BJ (cell line): ENCODE results near the gene EXOC6B. TPM values are rescaled to one million over a fixed set of nuclear protein-coding genes. Genes with fewer than 3 reads are reported as not detected.

ENCODE experiments used
- CTCF ChIA-PET: fragments of 350-600 bp; formaldehyde crosslinking; extraction: SDS; loops from one replicate; lab custom pipeline; 2021; ENCODE audit warnings: antibody characterized with exemption, inconsistent platforms; lab: Yijun Ruan, JAX
- POLR2A ChIA-PET: fragments of 300-600 bp; sonication (Branson Sonifier 250); formaldehyde crosslinking; extraction: SDS; loops from one replicate; lab custom pipeline; 2021; ENCODE audit warnings: antibody characterized with exemption; lab: Charles Lee
- DNase-seq: peaks from one replicate; pipeline ENCODE4 v3.0.0-alpha.2; 2011; ENCODE audit warnings: low read depth
- H3K27me3 ChIP-seq: 2 replicates; pipeline ENCODE4 v1.6.0; 2011; ENCODE audit warnings: low read length; ENCODE audit not compliant: control insufficient read depth, insufficient read depth
- H3K36me3 ChIP-seq: 2 replicates; pipeline ENCODE4 v1.5.1; 2011; ENCODE audit warnings: low read length; ENCODE audit not compliant: control insufficient read depth, insufficient read depth
- H3K4me3 ChIP-seq: 2 replicates; pipeline ENCODE4 v1.5.1; 2011; ENCODE audit warnings: low read depth, mild to moderate bottlenecking, control low read depth, low read length
- CTCF ChIP-seq: IDR thresholded peaks from 2 replicates; pipeline ENCODE4 v1.5.1; 2011; ENCODE audit warnings: low read depth, mild to moderate bottlenecking, control low read depth, inconsistent platforms, low read length, moderate library complexity; ENCODE audit not compliant: insufficient read depth
- polyA plus RNA-seq: library from polyadenylated mRNA; depleted of rRNA; stranded (reverse); fragments of >200 nt; gene quantifications from 2 replicates; pipeline ENCODE4 v1.2.3, GENCODE V29; 2011

The EXOC6B gene
- polyA plus RNA-seq, 1 experiment, result 15.5 TPM

- Histone ChIP-seq H3K27me3 (no peaks in the 10 kb centered on the region), H3K4me3 (no peak overlapping the region), H3K36me3 (no peaks in the 10 kb centered on the region)
- POLR2A ChIA-PET, result no interaction called here
- TF ChIP-seq CTCF, result no peak
- DNase-seq, result no peak
- CTCF ChIA-PET, result no interaction called here
These were observed 615.4 kb downstream of the EXOC6B start for GRCh38 chr2:72210470-72210869.

GRCh38 chr2:72208225-72208624, 617.6 kb downstream of the EXOC6B start:
- H3K36me3 ChIP-seq, result no peaks in the 10 kb centered on the region
- H3K27me3 ChIP-seq, result no peaks in the 10 kb centered on the region
- POLR2A ChIA-PET, result no interaction called here
- CTCF ChIA-PET, result no interaction called here
- no peak overlapping the region for H3K4me3 ChIP-seq
- DNase-seq, result no peak
- TF ChIP-seq CTCF, result no peak

GRCh38 chr2:72207334-72207733, 618.5 kb downstream of the EXOC6B start:
- TF ChIP-seq CTCF, result no peak
- CTCF ChIA-PET, result no interaction called here

GRCh38 chr2:72205504-72205881, 620.3 kb downstream of the EXOC6B start:
- ChIA-PET POLR2A (no interaction called here), CTCF (no interaction called here)
- TF ChIP-seq CTCF, result no peak
- no peak overlapping the region for H3K4me3 ChIP-seq
- DNase-seq, result no peak
- no peaks in the 10 kb centered on the region for H3K27me3 ChIP-seq
- no peaks in the 10 kb centered on the region for H3K36me3 ChIP-seq

More at GRCh38 chr2:72207334-72207733, 618.5 kb downstream of the EXOC6B start:
- no peaks in the 10 kb centered on the region for H3K27me3 ChIP-seq
- no peaks in the 10 kb centered on the region for H3K36me3 ChIP-seq
- no peak overlapping the region for H3K4me3 ChIP-seq
- no peak for DNase-seq
- POLR2A ChIA-PET, result no interaction called here

- no peak for TF ChIP-seq CTCF
- CTCF ChIA-PET, result interaction anchor here (1.0 to 1.1 kb wide), 2 partner anchors 9 to 18 kb away, joined by 3 to 4 read pairs; no protein-coding TSS in a partner anchor
- Histone ChIP-seq H3K4me3 (no peak overlapping the region), H3K27me3 (no peaks in the 10 kb centered on the region), H3K36me3 (no peaks in the 10 kb centered on the region)
- no peak for DNase-seq
- POLR2A ChIA-PET, result no interaction called here
These were observed 620.9 kb downstream of the EXOC6B start for GRCh38 chr2:72204786-72205503.
